ENCODE data around the gene HOXB1.

HOXB1 gene

DNA sequence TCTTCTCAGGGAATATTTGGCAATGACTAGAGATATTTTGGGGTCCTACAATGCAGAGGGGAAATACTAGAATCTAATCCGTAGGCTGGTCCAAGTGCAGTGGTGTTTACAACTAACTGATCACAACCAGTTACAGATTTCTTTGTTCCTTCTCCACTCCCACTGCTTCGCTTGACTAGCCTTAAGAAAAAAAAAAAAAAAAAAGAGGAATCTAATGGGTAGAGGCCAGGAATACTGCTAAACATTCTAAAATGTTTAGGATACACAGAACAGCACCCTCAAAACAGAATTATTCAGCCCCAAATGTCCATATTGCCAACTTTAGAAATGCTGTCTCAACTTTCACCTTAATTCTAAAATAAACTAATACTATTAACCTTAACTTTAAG lies 51.8 kb downstream of the HOXB1 start:
- no peak for TF ChIP-seq CTCF (IDR thresholded peaks at IDR 0.05; ENCODE audit: low read depth, low read length)
- no peak overlapping the region for H3K4me3 ChIP-seq (ENCODE audit: low read depth, low read length)

All from WI38 (cell line).